ENCODE results near the gene MATN4.

- TF ChIP-seq CTCF (IDR thresholded peaks at IDR 0.05) (no peak), EZH2 (IDR thresholded peaks at IDR 0.05; ENCODE audit: borderline replicate concordance, insufficient read depth, low read depth, low read length, poor library complexity, severe bottlenecking) (no peak)
Measured at GRCh38 chr20:45301824-45302271, 6.3 kb downstream of the MATN4 start.
